DLD1 (cell line): ENCODE results near the gene PRRG2.

Experiments used
- in situ Hi-C: cut with HindIII; loops from 2 replicates; pipeline ENCODE4 v1.10.0; 2017; ENCODE audit warnings: low sequenced_read_pairs

Gene PRRG2

DNA sequence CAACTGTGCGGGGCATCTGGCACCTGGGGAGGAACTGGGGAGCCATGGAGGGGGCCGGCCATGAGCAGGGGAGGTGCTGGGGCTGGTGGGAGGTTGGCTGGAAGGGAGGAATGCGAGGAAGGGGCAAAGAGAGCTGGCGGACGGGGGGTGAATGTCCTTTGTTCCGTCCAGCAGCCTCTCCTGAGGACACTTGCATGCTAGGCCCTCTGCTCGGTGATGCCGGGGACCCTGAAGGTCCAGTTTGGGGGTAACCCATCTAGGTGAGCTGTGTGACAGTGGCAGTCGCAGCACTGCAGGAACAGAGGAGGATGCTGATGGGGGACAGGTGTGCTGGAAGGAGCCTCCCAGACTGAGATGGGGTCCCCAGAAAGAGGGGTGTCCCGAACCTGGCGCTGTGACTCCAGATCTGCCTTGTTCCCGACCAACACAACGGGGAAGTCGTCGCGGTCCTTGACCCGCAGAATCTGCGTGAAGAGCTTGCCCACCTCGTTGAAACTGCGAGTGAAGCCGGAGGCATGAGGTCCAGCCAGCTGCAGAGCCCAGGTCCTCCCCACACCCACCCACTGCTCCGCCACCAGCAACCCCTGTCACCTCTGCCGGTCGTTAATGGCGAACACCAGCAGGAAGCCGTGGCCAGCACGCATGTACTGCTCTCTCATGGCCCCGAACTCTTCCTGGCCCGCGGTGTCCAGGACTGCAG lies 55.3 kb downstream of the PRRG2 start:
- in situ Hi-C loops: no loop called here

DNA sequence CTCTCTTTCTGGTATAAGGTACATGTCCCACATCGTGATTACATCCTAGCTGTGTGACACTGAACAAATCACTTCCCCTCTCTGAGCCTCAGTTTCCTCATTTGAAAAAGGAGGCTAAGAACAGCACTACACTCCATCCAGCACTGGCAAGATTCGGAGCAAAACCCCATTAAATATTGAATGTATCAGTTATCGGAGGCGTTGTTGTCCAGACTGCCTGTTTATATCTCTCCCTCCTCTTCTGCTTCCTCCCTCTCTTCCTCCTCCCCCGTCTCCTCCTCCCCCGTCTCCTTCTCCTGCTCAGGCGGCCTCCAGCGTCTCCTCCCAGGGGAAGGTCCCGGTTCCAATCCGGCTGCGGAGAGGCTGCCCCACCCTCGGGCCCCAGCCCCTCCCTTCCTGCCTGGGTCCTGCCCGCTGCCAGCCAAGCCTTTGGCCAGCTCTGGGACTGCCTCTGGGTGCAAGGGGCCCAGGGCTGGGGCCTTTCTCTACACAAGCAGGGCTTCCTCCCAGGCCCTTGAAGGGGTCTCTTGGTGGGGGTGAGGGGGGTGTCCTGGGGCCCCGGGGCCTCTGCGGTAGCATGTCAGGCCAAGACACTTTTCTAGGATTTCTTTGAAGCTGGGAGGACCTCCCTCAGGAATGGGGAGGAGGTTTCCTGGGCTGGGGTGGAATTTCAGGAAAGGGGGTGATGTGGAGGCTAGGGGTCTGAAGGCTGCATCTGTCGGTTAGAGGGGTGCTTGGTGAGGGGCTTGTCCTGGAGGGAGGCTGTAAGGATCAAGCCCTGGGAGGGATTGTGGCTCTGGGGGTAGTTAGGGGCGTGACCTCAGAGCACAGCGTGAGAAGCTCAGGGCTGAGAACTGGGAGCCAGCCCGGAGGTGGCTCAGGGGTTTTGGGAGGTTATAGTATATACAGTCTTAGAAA lies 57.0 kb downstream of the PRRG2 start:
- in situ Hi-C loops: no loop called here

DNA sequence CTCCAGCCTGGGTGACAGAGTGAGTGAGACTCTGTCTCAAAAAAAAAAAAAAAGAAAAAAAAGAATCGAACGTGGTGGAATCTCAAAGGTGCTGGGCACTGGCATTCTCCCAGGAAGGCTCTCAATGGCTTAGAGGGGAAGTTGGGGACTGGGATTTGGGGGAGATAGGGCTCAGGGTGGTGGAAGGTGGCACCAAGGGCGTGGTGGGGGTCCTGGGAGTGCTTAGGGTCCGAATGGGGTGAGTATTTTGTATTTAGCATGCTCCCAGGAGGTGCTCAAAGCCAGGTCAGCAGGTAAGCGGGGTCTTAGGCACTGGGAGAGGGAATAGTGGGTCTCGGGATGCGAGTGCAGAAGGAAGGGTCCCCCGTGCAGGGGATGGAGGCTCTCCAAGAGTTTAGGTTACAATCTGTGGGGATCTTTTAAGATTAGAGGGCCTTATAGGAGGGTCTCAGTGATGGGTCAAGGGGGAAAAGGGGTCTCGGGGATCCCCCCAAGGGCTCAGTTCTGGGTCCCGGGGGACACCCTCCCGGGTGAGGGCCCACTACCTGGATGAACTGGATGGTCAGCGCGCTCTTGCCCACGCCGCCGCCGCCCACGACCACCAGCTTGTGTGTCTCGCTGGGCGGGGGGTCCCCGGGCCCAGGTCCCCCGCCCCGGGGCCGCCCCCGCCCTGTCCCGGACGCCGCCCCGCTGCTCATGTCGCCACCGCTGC lies 58.4 kb downstream of the PRRG2 start:
- in situ Hi-C loops: no loop called here

DNA sequence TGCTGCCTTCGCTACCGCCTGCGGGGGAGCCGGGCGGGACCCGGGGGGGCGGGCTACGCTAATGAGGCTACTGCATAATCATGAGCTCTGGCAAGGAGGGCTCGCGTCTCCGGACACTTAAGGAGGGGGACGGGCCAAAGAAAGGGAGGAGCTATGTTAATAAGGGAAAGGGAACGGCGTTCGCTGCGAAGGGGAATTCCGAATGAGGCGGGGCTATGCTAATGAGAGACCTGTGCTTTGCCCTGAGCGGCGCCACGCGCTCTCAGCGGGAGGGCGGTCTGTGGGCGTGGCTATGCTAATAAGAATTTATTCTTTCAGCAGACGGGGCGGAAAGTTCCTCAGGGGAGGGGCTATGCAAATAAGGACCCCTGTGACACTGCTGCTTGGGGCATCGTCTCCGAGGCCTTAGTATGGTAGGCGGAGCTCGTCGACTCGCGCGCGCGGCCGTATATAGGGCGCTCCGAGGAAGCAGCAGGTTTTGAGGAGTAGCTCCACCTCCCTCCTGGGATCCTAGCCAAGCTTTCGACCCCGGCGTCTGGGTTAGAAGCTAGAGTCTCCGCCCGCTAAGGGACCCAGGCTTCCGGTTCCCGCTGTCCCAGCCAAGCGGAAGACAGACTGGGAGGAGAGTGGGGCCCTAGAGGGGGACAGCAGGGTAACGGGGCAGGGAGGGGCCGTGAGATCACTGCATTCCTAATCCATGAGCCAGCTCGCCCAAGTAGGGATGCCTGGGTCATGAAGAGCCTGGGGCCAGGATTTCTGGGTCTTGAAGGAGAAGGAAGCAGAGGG lies 59.2 kb downstream of the PRRG2 start, which contains the start of gene RRAS:
TSS of gene RRAS (minus strand) at position 31 of the 786 bp plus-strand sequence. CDS start 45 bp downstream, outside the sequence.
- in situ Hi-C loops: no loop called here
